GM19240 (cell line): Measurements from ENCODE around the gene PDLIM7.

ENCODE experiments used
- DNase-seq: peaks from one replicate; pipeline ENCODE4 v3.0.0; 2011; ENCODE audit warnings: low spot score; ENCODE audit not compliant: insufficient read length

Gene PDLIM7

DNA sequence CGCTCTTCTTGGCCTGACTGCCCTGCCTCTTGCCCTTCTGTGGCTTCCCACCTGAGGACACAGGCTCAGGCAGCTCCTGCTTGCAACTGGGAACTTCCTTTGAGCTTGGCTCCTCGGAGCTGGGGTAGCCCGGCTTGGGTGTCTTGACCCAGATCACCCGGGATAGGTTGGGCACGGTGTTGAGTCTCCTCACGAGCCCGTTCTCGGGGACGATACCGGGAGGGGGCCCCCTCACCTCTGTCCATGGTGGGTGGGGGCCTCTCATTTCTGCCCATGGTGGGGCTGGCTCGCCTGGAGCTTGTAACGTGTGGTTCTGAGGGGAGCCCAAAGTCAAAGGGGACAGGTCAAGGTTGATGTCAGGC is 27.1 kb upstream of the PDLIM7 start:
- no peak for DNase-seq

DNA sequence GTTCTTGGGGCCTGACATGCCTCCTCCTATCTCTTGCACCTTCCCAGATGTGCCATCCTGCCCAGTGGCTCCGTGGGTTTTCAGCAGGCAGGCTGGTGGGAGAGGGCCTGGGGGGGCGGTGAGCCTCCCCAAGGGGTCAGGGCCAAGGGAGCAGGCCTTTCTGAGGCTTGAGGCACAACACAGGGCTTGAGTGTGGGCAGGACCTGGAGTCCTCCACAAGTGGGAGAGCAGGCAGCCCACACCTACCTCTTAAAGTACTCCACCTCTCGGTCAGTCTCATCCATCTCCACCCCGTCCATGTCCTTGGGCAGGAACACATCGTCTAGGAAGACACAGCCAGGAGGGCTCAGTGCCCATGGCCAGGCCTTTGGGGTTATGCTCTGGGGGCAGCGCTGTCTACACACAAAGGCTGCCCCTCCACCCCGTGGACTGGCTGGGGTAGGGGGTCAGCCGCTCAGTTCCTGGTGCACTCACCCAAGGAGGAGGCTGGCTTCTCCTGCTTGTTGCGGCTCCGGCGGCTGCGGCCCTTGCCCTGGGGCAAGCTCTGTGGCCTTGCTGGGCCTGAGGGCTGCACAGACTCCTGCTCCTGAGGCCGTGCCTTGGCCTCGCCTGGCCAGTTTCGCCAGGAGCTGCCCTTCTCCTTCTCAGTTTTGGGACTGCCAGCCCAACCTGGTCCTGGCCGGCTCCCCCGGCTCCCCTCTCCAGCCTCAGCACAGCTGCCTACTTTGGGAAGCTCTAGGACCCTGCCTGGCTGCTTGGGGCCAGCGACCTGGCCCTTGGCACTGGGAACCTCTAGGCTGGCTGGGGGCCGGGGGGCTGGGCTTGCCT is 26.5 kb upstream of the PDLIM7 start:
- no peak for DNase-seq

DNA sequence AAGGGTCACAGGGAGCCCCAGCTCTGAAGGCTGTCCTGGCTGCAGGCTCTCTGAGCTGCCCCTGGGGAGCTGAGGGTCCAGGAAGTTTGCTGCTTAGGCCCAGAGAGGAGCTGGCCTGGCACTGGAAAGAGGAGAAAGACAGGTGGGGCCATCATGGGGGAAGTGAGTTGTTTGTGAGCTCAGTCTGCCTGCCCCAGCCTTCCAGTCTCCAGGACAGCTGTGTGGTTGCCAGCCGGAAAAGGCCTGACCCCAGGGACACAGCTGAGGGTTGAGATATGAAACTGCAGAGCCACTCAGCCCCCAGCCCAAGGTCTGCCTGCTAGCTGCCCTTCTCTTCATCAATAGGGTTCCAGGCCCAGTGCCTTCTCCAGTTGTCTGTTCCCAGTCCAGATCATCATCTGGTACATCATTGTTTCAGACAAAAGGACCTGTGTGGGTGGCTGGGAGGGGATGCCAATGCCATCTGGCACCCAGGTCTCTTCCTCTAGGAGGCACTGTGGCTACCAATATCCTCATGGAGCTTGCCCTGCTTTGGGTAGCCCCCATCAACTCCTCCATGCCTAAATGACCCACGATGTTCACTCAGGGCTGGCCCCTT is 23.6 kb upstream of the PDLIM7 start:
- no peak for DNase-seq

DNA sequence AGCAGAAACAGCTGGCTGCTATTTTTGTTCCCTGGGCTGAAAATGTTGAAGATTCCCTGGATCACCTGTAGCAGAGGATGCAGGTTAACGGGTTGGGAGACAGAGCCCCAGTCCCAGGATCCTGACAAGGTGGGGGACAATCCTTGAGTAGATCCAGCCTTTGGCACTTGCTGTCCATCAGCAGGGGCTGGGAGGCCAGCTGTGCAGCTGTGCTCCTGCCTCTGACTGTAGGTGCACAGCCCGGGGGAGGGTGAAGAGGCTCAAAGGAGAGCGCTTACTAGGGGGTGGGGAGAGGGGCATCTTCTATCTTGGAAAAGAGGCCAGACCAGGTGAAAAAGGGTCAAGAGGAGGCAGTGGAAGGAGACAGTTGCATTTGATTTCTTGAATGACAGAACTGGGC is 22.9 kb upstream of the PDLIM7 start:
- DNase-seq, result no peak

DNA sequence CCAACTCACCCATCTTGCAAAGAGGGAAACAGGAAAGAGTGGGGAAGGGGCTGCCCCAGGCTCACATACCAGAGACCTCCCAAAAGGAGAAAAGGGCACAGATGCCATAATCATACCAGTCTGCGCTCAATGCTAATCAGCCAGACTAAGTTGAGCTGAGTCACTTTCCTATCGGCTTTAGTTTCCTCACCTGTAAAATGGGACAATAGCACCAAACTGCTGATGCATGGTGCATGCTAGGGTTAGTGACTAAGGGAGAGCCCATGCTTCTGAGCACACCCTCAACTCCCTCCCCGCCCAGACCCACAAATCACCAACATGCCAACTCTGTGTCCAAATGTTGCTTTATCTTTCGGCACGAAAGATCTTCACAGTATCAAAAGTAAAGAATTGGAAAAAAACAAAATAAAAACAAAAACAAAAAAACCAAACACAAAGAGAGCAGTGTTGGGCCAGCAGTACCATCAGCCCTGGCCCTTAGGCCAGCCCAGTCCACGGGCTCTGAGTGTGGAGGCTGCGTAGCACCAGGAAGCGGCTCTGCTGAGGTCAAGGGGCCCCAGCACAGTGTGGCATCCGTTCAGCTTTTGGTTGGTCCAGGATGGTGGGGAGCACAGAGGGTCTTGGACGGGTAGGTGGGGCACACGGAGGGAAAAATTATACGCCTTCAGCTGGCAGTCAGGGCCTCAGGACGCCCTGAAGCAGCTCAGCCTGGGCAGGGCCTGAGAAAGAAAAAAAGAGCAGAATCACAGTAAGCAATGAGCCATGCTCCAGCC is 22.2 kb upstream of the PDLIM7 start:
- DNase-seq, result no peak

DNA sequence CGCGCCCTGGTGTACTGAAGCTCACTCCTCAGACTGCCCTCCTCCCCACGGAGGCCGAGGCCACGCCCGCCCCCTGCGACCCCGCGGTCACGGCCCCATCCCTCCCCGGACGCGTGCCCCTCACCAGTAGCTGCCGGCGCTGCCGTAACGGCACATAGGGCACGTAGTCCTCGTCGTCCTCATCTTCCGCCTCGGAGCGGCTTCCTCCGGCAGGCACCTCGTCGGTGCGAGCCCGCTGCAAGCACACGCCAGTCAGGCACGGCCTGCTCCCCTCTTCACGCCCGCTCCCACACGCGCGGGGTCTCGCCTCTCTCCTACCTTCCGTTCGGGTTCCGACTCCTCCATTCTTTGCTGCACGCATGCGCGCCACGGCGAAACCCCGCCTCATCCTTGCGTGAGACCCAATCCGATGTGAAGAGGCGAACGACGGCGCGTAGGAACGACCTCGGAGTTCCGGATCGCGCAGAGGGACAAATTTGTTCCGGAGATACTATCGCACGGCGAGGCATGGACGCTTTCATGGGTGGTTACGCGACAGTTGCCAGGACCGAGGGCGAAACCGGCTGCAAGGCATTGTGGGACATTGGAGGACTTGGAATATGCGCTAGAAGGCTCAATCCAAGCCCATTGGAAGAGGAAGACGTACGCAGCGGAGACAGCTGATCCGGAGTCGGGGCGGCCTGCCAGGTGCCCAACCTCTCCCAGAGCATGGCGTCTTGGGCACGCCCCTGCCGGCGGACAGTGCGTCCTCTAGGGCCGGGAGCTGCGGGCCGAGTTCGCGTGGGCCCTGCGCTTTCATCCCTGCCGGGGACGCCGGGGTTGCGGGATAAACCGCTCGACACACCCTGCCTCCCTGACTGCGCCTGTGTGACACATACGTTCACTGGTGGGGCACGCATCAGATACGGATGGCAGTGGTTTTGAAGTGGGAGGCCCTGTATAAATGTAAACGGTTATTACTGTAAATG is 19.5 kb upstream of the PDLIM7 start, which contains the start of gene DDX41:
Gene DDX41, minus strand, starts transcription at position 361 of the 968 bp plus-strand sequence. Its CDS starts 16 bp downstream, at position 345.
- DNase-seq, result peak; percentile 100

DNA sequence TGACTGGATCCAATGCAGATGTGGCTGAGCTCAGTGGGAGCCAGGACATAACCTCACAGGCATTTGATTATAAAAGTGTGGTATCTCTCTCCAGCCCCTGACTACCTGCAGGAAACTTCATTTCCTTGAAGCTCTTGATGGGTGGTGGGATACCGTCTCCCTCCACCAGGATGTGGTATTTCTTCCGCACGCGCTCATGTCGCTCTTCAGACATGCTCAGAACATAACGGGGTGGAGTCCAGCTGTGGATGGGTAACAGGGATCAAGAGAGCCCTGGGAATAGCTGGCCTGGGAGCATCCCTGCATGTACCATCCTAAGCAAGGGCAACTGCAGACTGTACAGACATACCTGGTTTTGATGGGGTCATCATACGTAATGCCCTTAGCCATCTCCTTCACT is 18.2 kb upstream of the PDLIM7 start:
- no peak for DNase-seq

DNA sequence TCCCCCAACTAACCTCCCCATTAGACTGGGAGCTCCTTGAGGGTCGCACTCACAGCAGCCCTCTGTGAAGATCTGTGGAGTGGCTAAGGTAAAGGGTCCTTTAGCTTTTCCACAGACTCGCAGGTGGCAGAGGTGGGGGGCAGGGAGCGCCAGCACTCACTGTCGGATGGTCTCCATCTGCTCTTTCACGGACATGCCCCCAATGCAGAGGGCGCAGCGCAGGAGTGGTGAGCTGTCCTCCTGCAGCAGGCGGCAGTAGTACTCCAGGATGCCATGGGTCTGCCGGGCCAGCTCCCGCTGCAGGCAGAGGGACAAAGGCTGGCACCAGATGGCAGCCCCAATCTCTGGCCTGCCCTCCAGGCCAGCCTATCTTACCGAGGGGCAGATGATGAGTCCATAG is 17.1 kb upstream of the PDLIM7 start:
- no peak for DNase-seq

DNA sequence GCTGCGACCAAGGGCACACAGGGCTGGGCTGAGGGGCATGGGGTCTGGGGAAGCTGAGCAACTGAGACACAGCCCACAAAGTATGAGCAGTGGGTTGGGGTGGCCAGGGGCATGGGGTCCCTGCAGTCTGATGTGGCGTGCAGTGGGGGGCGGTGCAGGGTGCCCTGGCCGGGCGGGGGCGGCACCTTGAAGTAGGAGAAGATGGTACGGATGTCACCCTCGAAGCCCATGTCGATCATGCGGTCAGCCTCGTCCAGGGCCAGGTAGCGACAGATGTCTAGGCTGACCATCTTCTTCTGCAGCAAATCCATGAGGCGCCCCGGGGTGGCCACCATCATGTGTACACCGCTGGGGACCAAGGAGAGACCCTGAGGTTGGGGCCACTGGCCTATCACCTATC is 16.1 kb upstream of the PDLIM7 start:
- no peak for DNase-seq

DNA sequence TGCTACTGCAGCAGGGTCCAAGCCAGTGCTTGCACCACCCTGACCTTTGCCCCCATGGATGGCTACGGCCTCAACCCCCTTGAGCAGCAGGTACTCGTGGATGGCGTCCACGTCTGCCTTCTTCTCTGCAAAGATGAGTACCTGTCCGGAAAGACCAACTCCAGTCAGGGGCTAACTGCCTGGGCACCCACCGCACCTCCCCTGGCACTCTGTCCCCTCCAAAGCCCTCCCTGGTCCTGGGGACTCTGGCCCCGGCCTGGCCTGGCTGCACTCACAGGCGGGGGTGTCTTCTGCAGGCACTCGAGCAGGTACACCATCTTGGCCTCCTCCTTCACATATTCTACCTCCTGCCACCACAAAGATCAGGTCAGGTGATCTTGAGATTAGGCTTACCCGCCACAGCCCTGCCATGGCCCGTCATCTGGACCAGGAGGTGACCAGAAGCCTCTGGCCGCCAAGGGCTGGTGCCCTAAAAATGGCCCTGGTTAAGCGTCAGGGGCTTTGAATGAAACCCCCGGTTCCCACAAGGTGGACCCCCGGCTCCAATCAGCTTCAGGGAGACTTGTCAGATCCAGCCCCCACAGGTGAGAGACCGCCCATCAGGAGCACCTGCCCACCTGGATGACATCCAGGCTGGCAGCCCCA is 15.5 kb upstream of the PDLIM7 start:
- DNase-seq, result no peak

DNA sequence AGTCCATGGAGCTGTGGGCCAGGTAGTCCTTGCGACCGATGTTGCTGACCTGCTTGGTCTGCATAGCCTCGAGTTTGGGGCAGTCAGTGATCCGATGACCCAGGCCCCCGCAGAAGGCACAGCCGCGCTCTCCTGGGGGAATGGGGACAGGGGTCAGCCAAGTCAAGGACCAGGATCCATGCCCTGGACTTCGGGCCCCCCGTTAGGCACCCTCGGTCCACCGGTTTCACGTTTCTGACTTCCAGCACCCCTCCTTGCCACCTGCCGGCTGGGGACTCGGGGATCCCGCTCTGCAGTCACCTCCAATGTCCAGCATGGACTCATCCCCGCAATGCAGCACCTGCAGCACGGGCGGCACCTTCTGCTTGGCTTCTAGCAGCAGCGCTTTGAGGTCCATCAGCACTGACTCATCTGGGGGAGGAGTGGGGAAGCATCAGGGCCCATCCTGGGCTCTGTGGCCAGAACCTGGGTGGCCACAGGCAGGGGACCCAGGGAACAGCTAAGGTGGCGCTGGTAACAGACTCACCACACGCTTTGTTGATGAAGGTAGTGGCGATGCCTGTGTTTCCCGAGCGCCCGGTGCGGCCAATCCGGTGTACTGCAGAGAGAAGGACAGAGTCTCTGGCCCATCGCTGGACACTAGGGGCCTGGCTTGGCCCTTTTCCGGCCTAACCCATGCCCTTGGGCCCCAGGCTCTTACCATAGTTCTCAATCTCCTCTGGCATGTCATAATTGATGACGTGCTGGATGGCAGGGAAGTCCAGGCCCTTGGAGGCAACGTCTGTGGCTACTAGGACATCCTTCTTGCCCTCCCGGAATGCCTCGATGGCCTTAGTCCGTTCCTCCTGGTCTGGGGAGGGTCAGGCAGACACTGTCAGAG is 14.6 kb upstream of the PDLIM7 start:
- DNase-seq, result no peak

DNA sequence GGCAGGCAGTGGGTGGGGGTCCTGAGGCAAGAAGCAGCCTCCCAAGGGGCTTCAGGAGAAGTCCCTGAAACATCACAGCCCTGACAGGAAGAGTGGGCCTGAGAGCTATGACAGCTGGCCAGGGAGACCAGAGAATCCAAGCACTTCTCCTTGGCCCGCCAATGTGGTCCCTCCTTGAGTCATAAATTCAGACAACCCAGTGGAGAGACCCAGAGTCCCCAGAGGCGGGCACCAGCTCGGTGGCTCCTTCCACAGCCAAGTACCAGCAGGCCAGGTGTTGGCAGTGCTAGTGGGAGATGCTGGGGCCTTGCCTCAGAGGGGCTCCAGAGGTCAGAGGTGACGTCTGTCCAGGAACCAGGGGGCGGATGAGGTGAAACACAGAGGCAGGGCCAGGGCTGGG is 13.8 kb upstream of the PDLIM7 start:
- no peak for DNase-seq

DNA sequence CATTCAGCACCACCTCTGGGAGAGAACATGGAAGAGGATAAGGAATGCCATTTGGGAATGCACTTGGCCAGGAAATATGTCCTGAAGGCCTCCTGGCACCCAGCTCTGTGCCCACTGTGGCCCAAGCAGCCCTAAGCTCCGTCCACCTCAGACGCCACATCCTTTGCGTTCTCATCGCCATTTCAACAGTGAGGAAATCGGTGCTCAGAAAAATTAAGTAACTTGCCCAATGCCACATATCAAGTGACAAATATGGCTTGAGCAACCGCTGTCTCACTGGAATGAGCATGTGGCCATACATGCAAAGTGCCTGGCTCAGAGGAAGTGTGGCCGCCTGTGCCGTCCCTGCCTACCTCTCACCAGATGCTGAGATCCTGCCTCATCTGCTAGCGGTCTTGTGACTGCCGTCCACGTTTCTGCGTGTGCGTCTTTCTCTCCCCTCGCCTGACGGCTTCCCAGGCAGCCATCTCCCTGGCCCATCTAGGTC is 13.2 kb upstream of the PDLIM7 start:
- no peak for DNase-seq

DNA sequence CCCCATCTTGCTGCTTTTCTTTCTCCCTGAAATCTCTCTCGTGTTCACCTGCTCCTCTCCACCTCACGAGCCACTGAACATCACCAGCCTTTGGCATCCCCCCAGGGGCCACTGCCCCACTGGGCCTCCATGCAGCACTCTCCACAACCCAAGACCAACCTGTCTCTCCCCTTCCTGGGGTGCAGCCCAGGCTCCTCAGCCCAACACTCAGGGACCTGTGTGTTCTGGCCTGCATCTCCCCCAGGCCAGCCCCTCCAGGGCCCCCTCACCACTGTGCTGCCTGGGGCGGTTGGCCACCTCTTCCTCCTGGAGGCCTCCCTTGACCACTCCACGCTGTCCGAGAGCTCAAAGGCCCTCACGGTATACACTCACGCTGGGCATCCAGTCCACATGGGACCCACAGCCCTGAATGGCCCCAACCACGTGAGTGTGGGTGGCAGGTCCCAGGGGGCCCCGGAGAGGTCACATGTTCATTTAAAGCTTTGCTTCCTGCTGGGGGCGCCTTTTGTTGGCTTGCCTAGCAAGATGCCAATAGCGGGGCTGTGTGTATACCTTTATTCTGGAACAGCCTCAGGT is 12.7 kb upstream of the PDLIM7 start:
- DNase-seq, result no peak

DNA sequence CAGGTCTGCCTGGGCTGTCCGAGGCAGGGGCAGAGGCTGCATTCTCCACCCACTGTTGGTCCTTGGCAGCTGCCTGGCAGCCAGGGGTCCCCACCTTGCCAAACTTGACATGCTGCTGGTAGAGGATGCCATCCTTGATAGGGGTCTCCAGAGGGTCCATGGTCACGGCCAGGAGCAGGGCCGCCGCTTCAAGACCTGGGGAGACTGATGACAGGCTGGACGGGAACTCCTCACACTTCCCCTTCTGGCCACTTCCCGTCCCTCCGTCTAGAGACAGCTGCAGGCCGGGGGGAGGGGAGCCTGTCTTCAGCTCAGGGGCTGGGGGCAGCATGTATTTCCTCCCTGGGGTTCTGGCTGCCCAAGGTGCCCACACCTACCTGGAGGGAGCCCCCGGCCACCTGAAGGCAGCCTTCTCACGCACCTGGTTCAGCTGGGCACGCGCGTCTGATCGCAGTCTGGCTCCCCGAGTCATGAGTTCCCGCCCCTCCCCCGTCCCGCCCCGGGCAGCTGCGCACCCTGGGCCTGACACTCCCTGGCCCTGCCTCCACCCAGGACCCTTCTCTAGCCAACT is 12.1 kb upstream of the PDLIM7 start, which contains the start of gene DOK3:
Gene DOK3, minus strand, starts transcription at position 446 of the 571 bp plus-strand sequence. Its CDS starts 286 bp downstream, at position 160.
- DNase-seq, result no peak

DNA sequence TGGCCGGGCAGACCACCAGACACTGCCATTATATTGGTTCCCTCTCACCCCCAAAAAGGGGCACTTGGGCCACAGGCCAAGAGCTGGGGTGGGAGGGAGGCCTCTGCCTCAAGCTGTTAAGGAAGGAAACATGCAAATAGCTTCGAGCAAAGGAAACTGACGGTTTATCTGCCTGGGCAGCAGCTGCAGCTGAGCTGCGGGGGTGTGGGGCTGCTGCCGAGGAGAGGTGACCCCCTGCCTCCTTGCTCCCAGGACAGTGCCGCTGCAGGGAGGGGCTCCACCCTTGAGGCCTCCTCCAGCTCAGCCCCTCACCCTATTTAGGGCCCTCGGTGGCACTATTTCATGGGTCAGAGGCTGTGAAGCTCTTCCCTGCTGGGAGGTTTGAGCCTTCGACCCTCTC is 11.4 kb upstream of the PDLIM7 start:
- DNase-seq, result no peak

DNA sequence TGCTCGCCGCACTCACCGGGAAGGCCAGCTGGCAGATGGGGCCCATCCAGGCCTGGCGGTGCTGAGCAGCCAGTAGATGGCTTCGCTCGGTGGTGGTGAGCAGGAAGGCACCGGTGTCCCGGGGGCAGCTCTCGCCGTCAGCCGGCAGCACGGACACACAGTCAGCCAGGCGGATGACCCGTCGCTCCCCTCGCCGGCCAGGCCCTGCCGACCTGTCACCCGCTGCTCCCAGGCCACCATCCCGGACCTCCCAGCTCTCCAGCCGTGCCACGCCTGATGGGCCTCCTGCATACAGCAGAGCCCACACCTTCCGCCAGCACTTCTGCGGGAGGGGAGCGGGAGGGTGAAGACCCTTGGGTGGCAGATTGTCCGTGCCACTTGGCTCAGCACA is 10.8 kb upstream of the PDLIM7 start:
- no peak for DNase-seq

DNA sequence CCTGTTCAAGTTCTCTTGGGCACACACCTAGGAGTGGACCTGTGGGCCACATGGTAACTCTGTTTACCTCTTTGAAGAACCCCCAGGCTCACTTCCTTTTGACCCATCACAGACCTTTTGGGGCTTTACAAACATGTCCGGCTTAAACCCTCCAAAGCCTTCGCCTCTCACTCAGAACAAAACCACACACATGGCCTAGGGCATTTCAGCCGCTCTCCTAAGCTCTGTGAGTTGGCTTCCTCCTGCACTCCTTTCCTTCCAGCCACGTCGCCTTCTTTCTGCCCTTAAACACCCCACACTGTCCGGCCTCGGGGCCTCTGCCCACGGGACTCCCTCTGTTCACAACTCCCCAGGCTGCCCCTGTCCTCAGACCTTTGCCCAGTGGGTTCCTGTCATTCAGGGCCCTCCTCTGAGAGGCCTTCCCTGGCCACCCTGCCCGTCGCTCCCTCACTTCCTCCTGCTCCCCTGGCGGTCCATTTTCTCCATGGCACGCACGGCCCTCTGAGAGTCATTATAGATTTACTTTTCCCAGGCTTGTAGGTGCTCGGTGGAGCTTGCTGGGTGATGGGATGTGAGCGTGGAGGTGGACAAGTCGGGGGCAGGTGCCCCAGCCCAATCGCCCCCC is 10.3 kb upstream of the PDLIM7 start:
- no peak for DNase-seq
